ENCODE measurements around the gene ISL1. TPM values are rescaled to one million over a fixed set of nuclear protein-coding genes. Genes with fewer than 3 reads are reported as not detected.

The ISL1 gene
- total and polyA plus RNA-seq, 8 donors = 0.06 to 0.34 (median 0.11) TPM; not detected in 3

DNA sequence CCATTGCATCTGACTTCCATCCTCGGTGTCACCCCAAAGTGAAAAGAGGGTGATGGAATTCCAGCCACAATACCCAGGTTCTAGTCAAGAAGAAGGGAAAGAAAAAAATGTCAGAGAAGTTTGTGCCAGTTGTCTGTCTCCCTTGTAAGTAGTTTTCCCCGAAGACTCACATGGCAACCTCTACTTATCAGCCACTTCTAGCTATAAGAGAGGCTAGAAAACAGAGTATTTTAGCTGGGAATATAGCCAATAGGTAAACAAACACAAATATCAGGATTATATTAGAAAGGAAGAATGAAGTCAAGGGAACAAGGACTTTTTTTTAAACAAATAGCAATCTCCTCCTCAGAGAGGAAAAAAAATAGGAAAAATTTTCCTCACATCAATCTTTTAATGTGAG lies 12.2 kb upstream of the ISL1 start:
- H3K4me1 ChIP-seq = no peaks in the 10 kb centered on the region
- intact Hi-C loops (cut with DNase I) = no loop called here
- no peak overlapping the region for H3K4me3 ChIP-seq
- no peak for DNase-seq
- H3K27me3 ChIP-seq = peaks cover 6 to 23% of the 10 kb centered on the region in 2 donors
- no peaks in the 10 kb centered on the region for H3K36me3 ChIP-seq
- H3K27ac ChIP-seq = no peak overlapping the region
- peak; percentile 75 for ATAC-seq
- TF ChIP-seq, protein P1, sequence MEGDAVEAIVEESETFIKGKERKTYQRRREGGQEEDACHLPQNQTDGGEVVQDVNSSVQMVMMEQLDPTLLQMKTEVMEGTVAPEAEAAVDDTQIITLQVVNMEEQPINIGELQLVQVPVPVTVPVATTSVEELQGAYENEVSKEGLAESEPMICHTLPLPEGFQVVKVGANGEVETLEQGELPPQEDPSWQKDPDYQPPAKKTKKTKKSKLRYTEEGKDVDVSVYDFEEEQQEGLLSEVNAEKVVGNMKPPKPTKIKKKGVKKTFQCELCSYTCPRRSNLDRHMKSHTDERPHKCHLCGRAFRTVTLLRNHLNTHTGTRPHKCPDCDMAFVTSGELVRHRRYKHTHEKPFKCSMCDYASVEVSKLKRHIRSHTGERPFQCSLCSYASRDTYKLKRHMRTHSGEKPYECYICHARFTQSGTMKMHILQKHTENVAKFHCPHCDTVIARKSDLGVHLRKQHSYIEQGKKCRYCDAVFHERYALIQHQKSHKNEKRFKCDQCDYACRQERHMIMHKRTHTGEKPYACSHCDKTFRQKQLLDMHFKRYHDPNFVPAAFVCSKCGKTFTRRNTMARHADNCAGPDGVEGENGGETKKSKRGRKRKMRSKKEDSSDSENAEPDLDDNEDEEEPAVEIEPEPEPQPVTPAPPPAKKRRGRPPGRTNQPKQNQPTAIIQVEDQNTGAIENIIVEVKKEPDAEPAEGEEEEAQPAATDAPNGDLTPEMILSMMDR (IDR thresholded peaks at IDR 0.05) = no peak
- no peaks in the 10 kb centered on the region for H3K9me3 ChIP-seq

DNA sequence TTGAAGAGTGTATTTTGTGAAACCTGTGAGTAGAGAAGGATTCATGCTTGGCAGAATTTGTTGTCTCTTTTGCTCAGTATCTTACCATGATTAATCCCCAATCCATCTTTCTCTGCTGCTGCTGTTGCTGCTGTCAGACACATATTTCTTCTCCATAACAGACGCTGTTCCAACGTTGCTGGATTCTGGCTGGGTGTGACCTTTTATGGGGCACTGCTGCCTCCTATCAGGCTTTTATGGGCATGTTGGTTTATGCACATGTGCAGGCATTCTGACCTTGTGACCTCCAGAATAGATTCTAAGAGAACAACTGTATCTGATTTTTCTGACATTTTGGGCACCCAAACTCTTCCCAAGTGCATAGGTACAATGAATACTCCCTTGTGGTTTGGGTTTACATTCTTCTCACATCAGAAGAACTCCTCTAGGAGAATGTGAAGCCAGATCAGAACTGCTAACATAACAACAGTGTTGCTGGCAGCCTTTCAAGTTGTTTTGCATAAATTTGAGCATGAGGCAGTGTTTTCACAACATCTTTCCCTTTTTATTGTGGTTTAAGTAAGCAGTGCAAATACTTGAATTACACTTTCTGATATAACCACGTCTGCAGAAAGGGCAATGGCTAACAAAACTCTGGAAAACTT lies 9.2 kb upstream of the ISL1 start:
- Histone ChIP-seq H3K27me3 (peaks cover 36 to 52% of the 10 kb centered on the region in 2 donors), H3K36me3 (no peaks in the 10 kb centered on the region), H3K4me1 (peaks cover 0 to 5% of the 10 kb centered on the region in 2 donors), H3K27ac (no peak overlapping the region), H3K9me3 (no peaks in the 10 kb centered on the region), H3K4me3 (no peak overlapping the region)
- intact Hi-C loops (cut with DNase I) = no loop called here
- ATAC-seq = no peak
- no peak for DNase-seq
- TF ChIP-seq, protein P1 (IDR thresholded peaks at IDR 0.05) = no peak

DNA sequence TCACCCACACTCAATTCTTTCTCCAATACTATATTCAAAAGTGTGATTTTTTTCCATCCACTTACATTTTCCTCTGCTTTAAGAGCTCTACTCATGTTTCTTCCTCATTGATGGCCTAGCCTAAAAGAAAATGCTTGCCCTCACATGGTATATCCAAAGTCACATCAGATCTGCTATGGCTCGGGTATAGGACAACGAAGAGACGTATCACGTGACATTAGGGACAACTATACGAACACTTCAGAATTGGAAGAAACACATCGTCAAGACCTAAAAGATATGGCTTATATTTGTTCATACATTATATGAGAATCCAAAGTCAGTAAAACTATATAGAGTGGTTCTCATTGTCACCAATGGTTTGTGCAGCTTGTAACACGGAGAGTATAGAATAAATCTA lies 8.2 kb upstream of the ISL1 start:
- ATAC-seq (no peak), DNase-seq (no peak)
- no peaks in the 10 kb centered on the region for H3K36me3 ChIP-seq
- TF ChIP-seq, protein P1 (IDR thresholded peaks at IDR 0.05) = no peak
- no peak overlapping the region for H3K4me3 ChIP-seq
- H3K4me1 ChIP-seq = peaks cover 0 to 7% of the 10 kb centered on the region in 2 donors
- peaks cover 47 to 63% of the 10 kb centered on the region in 2 donors for H3K27me3 ChIP-seq
- intact Hi-C loops (cut with DNase I) = no loop called here
- no peak overlapping the region for H3K27ac ChIP-seq
- H3K9me3 ChIP-seq = no peaks in the 10 kb centered on the region

DNA sequence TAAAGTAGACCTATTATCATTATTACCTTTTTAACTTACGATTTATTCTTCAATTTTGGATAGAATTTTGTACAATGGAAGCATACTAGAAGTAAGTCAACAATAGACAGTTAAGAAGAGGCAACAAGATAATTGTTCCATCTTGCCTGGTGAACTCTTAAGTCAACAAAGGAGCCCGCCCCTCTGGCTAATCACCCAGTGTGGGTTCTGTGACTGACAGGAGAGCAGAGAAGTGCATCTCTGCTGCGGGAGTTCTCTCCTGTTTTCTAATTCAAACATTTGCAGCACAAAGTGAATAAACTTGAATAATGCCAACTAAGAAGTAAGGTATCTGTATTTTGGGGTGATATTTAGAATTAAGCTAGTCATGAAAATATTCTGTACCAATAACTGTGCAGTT lies 6.7 kb upstream of the ISL1 start:
- Histone ChIP-seq H3K27me3 (peaks cover 61 to 78% of the 10 kb centered on the region in 2 donors), H3K4me1 (peaks cover 0 to 7% of the 10 kb centered on the region in 2 donors), H3K27ac (no peak overlapping the region), H3K9me3 (no peaks in the 10 kb centered on the region), H3K36me3 (no peaks in the 10 kb centered on the region), H3K4me3 (no peak overlapping the region)
- DNase-seq = no peak
- no peak for ATAC-seq
- TF ChIP-seq, protein P1 (IDR thresholded peaks at IDR 0.05) = no peak
- intact Hi-C loops (cut with DNase I) = no loop called here

DNA sequence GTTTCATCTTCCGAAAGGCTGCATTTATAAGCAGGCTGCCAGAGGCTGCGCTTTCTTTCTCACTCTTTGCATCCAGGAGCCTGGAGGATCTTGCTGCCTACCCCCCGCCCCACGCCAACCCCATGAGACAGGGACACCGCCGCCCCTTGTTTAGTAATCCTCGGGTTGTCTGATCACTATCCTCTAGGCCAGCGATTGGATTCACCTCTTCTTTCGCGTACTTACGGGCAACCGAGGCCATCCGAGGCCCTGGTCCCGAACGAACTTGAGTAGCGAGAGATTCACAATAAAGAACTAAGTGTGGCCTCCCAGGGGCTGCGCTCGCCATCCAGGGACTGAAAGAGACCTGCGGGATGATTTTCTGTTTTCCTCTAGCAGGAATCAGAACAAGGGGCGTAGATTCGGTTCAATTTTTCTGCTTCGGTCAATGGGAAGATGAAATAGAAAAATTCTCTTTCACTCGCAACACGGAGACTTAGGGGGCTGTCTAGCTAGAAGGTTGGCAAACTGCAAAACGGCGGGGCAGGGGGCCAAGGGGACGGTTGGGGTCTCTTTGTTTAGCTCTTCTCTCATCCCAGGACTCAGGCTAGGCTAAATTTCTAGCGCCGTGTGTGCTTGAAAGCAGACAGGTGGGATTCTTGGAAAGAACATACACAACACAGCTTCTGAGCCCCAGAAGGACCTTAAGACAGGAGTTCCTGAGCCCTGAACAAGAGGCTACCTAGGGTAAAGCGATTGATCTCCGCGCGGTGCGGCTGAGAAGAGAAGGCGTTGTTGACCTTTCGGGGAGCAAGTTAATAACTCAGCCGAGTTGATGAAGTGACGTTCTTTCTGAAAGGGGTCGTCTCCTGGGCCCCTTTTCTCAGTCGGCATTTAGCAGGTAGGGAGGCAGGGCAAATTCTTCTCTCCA lies 5.8 kb upstream of the ISL1 start:
- no peak for DNase-seq
- TF ChIP-seq, protein P1 (IDR thresholded peaks at IDR 0.05) = no peak
- intact Hi-C loops (cut with DNase I) = no loop called here
- no peak for ATAC-seq
- no peak overlapping the region for H3K4me3 ChIP-seq
- peaks cover 0 to 7% of the 10 kb centered on the region in 2 donors for H3K4me1 ChIP-seq
- peaks cover 70 to 87% of the 10 kb centered on the region in 2 donors for H3K27me3 ChIP-seq
- H3K36me3 ChIP-seq = no peaks in the 10 kb centered on the region
- no peak overlapping the region for H3K27ac ChIP-seq
- no peaks in the 10 kb centered on the region for H3K9me3 ChIP-seq

Data from left lung (tissue), 10 donors.